Measurements from ENCODE around the gene TIGD1.

The TIGD1 gene

DNA sequence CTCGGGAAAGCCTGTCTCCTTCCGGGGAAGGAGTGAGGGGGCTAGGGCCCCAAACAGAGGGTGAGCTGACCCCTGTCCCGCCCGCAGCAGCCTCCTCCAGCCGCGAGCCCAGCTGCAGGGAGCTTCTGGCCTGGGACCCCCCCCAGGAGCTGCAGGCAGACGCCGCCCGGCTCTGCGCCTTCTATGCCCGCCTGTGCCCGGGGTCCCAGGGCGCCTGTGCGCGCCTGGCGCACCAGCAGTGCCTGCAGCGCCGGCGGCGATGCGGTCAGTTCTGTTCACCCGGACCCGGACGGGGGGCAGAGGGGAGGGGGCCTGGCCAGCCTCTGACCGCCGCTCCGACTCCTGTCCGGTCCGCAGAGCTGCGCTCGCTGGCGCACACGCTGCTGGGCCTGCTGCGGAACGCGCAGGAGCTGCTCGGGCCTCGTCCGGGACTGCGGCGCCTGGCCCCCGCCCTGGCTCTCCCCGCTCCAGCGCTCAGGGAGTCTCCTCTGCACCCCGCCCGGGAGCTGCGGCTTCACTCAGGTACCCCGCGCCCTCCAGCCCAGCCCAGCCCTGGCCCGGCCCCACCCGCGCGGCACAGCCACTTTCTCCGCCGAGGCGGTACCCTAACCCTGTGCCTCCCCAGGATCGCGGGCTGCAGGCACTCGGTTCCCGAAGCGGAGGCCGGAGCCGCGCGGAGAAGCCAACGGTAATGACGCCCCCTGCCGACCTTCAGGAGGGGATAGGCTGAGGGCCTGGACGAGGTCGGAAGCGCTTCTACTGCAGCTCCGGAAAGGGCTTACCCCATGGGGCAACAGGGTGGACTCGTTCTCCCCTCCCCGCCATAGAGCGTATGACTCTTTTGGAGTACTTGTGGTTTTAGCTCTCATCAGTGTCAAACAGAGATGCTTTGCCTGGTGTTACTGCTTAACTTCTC lies 26.4 kb downstream of the TIGD1 start:
- no peak for DNase-seq (ENCODE audit: low read depth in 3 of 3)

DNA sequence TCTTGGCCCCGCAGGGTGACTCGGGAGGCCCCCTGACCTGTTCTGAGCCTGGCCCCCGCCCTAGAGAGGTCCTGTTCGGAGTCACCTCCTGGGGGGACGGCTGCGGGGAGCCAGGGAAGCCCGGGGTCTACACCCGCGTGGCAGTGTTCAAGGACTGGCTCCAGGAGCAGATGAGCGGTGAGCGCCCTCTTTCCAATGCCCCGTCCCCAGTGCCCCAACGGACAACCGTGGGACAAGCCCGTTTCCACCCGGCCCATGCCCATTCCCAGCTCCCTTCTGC lies 27.0 kb downstream of the TIGD1 start:
- DNase-seq (ENCODE audit: low read depth in 3 of 3): no peak

DNA sequence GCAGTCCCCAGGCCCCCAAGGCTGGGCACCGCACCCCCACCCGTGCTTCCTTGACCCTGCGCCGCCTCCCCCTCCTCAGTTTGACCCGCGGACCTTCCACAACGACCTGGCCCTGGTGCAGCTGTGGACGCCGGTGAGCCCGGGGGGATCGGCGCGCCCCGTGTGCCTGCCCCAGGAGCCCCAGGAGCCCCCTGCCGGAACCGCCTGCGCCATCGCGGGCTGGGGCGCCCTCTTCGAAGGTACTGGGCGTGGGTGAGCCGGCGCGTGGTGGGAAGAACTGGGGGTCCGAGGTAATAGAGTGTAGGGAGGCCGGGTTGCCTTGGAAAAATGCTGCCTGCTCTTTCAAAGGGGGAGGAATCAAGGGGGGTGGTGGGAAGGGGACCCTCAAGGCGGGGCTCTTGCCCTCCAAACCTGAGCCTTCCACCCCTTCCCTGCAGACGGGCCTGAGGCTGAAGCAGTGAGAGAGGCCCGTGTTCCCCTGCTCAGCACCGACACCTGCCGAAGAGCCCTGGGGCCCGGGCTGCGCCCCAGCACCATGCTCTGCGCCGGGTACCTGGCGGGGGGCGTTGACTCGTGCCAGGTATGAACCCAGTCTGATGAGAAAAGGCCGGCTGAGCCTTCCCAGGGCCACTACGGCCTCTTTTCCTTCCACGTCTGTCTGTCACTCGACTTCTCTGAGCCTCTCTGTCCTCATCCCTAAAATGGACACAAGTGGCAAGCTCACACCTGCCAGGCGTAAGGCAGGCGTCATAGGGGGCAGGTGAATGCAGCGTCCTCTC lies 27.5 kb downstream of the TIGD1 start:
- DNase-seq (ENCODE audit: low read depth in 3 of 3): no peak

DNA sequence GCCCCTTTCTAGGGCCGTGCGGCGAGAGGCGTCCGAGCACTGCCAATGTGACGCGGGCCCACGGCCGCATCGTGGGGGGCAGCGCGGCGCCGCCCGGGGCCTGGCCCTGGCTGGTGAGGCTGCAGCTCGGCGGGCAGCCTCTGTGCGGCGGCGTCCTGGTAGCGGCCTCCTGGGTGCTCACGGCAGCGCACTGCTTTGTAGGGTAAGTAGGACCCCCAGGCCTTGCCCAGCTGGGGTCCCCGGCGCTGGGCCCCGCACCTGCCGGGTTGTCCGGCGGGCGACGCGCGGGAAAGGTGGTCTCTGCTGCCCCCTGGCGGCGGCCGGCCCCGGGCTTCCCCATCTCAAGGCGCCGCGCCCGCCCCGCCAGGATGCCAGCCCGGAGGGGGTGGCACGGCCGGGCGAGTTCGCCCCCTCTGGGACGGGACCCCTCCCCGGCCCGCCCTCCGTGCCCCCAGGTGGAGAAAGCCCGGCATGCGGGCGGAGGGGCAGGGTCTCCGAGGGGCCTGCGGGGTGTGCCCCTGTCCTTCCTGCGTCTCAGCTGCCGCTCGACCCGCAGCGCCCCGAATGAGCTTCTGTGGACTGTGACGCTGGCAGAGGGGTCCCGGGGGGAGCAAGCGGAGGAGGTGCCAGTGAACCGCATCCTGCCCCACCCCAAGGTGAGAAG lies 28.3 kb downstream of the TIGD1 start:
- DNase-seq (ENCODE audit: low read depth in 3 of 3): peak; percentile 41 to 72 (median 55)

DNA sequence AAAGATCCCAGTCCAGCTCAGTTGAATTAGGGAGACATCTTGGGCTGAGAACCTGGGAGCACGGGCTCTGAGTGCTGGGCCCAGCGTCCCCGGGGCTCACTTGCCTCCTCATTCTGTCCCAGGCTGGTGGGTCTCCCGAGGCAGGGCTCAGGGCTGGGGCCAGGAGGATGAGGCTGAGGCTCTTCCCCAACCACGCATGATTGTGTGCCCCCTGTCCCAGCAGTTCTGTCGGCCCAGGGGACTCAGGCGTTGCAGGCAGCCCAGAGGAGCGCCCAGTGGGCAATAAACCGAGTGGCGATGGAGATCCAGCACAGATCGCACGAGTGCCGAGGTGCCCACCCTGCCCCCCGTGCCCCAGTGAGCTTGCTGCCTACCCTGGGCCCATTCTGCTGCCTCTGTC lies 29.3 kb downstream of the TIGD1 start:
- no peak for DNase-seq (ENCODE audit: low read depth in 3 of 3)

DNA sequence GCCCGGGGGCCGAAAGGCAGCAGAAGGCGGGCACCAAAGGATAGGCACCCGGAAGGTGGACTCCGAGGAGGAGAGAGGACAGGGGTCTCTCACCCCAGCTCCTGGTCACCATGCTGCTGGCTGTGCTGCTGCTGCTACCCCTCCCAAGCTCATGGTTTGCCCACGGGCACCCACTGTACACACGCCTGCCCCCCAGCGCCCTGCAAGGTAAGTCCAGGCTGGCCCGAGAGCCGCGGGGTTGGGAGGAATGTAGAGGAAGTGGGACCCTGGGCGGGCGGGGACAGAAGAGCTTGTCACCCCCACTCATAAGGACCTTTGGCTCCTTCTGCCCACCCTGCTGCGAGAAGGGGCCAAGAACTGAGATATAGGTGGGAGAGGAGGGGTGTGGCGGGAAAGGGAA lies 29.9 kb downstream of the TIGD1 start:
- DNase-seq (ENCODE audit: low read depth in 3 of 3): no peak

DNA sequence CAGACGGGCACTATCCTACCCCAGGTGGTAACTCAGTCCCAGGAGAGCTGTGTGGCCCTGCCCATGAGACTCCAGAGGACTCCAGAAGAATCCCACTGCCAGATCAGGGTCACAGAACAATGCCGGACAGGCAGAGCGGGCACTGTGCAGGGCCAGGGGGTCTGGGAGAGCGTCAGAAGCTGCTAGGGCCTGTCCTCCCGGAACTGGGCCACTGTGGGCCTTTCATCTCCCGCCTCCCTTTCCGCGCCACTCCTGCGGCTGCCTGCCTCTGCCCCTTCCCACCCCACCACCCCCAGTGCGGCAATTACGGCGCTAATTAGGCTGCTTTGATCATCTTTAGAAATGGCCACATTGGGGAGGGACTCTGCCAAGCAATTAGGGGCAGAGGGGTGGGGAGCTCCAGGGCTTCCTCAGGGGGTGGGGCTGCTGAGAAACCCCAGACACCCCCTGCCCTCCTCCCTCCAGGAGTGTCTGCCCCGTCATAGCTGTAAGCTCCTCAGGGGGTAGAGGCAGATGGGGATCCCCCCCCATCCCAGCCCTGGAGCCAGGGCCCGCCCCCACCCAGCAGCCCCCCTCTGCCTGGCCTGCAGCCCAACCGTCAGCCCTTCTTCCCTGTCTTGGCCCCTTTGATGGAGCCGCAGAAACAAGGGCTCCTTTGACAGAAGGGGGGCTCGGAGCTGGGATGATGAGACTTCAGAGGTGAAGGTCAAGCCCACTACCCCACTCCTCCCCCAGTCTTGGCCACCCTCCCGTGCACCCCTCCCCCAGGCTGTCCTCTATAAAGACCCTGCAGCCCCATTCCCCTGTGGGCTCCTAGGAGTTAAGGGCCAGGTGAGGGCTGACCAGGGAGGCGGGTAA lies 30.5 kb downstream of the TIGD1 start, which contains the start of gene PRSS56:
Gene PRSS56, plus strand, starts transcription at position 808 of the 858 bp plus-strand sequence. CDS start 211 bp downstream, outside the sequence.
- DNase-seq (ENCODE audit: low read depth in 3 of 3): no peak

DNA sequence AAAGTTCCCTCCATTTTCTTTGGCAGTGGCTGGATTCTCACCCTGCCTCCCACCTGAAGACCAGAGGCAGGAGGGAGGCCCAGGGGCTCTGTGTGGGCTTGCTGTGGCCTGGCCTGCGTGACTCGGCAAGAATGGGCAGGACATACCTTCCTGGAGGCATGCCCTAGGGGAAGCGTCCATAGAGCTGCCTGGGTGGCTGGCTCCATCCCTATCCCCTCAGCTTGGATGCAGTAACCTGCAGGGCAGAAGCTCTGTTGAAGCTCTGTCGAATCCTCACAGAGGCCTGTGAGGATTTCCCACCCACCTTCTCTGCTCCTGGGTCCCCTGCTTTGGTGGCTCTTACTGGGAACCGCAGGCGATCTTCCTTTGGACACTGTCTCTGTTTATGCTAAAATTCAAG lies 31.5 kb downstream of the TIGD1 start:
- no peak for DNase-seq (ENCODE audit: low read depth in 3 of 3)

DNA sequence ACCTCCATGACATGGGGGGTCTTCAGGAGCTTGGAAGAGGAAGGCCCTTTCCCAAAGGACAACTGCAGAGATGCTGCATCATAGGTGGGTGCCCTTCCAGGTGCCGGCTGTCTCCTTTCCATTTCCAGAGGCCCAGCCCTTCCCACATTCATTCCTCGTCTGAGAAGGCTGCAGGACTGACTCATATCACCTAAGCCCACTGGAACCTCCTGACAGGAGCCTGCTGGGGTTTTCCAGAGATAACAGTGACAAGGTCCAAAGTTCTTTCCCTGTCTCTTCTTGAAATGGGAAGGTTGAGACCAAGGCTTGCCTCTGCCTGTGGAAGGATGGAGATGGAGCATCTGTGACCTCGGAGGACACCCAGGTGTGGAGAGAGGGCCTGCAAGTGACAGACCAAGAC lies 33.8 kb downstream of the TIGD1 start:
- no peak for DNase-seq (ENCODE audit: low read depth in 3 of 3)

DNA sequence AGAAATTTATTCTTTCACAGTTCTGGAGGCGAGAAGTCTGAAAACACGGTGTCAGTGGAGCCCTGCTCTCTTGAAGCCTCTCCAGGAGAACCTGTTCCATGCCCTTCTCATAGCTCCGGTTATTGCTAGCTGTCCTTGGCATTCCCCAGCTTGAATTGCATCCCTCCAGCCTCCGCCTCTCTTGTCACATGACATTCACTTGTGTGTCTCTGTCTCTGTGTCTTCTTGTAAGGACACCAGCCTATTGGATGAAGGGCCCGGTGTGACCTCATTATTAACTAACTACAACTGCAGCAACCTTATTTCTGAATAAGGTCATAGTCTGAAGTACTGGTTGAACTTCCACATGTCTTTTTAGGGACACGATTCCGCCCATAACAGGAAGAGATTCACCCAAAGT lies 34.7 kb downstream of the TIGD1 start:
- DNase-seq (ENCODE audit: low read depth in 3 of 3): no peak

DNA sequence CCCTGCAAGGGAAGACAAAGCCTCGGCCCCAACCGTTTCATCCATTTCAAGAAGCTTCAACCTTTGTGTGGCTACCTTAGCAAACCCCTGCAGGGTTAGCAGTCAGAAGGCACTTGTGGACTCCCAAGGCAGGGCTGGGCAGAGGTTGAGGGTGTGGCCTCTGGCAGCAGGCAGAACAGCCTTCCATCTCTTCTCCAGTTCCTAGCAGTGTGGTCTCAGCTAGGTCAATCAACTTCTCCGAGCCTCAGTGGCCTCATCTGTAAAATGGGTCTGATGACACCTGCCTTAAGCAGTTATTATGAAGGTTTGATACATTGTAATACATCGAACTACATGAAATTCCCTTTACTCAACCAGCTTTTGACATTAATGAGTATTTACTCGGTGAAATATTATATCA lies 37.0 kb downstream of the TIGD1 start:
- DNase-seq (ENCODE audit: low read depth in 3 of 3): no peak

DNA sequence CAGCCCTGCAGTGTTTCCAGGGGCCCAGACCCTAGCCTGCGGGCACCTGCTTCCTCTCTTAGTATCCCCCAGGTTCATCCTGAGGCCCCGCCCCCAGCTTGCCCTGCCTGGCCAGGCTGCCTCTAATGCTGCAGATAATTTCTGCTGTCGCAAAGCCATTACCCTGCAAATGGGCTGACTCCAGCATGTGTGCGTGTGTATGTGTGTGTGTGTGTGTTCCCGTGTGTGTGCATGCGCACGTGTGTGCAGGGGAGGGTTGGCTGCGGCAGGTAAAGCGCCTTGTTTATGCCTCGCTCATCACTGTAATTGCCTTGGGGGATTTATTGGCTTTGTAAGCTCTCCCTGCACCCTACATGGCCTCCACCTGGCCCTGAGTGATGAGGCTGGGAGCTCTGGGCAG lies 37.8 kb downstream of the TIGD1 start:
- DNase-seq (ENCODE audit: low read depth in 3 of 3): no peak

DNA sequence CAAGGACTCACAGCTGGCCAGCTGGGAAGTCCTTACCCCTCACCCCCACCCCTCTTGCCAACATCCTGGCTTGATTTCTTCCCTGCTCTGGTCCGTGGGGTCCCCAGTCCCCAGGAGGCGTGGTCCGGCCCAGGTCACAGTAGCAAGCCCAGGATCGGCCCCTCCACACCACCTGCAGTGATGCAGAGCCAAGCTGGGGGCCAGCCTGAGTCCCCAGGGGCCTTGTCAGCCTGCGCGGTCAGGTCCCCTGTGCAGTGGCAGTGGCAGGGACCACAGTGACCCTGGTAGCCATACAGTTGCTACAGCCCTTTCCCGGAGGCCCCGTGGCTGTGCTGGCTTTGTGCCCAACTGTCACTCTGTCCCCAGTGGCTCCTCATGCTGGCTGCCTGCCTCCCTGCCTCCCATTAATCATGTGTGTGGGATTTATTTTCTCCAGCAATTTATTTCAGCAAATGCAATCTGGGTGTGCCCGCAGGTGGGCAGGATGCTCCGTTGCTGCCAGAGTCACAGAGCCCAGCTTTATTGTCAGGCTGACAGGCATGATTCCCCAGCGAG lies 38.9 kb downstream of the TIGD1 start:
- no peak for DNase-seq (ENCODE audit: low read depth in 3 of 3)

DNA sequence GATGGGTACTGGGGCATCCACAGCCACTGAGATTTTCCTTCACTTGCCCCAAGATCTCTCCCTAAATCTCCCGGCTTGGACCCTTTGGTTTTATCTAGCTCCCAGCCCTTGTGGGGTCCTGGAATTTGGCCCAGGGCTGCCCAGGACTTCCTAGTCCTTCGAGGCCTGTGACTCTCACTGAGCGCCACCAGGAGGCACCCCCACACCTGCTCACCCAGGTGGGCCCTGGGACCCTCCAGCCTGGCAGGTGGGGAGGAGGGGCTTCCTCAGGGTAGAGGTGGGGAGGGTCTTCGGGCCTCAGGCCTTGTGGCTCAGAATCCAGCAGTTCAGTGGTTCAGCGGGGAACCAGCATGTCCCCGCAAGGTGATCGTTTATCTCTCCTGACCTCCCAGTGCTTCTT lies 42.1 kb downstream of the TIGD1 start:
- no peak for DNase-seq (ENCODE audit: low read depth in 3 of 3)

DNA sequence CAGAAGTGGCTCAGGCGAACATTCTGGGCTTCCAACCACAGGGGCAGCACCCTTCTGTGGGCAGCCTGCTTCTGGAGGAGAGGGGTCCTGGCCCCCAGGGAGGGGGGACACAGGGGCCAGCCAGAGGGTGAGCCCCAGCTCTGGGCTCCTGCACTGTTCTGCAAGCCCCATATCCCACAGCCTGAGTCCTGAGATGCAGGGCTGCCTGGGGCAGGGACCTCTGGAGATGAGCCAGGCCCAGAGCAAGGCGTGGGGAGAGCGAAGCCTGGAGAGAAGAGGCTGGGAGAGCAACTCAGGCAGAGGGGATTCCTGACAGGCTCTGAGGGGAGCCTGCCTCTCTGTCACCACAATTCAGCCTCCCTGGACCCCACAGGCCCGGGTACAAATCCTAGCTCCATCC lies 43.6 kb downstream of the TIGD1 start:
- DNase-seq (ENCODE audit: low read depth in 3 of 3): no peak

DNA sequence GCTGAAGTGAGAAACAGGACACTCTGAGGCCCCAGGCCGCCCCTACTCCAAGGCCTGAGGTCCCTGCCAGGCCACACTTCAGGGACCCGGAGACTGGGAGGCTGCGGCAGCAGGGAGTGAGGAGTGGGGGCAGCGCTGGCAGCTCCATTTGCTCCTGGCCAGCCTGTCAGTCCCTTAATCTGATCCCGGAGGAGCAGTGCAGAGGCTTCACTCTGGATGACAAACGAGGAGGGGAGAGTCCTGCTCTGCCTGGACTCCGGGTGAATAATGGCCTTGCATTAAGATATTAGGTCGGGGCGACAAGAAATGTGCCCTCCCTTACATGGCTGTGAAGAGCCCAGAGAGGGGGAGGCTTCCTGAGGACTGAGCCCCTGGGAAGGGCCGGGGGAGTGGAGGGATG lies 44.5 kb downstream of the TIGD1 start:
- no peak for DNase-seq (ENCODE audit: low read depth in 3 of 3)

DNA sequence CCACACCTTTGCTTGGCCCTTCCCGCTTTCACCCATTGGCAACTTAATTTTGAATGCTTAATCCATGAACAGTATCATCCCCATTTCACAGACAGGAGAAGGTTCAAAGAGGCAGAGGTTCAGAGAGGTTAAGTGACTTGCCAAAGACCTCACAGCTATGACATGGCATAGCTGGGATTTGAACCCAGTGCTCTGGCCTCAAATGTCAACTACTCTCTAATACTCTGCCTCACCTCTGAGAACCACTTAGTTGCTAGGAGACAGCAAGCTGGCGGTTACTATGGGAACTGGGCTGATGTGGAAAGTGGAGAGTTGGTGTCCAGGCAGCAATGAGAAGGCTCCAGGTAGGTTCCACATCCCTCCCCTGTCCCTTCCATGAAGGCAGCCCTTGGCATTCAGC lies 45.9 kb downstream of the TIGD1 start:
- DNase-seq (ENCODE audit: low read depth in 3 of 3): no peak

DNA sequence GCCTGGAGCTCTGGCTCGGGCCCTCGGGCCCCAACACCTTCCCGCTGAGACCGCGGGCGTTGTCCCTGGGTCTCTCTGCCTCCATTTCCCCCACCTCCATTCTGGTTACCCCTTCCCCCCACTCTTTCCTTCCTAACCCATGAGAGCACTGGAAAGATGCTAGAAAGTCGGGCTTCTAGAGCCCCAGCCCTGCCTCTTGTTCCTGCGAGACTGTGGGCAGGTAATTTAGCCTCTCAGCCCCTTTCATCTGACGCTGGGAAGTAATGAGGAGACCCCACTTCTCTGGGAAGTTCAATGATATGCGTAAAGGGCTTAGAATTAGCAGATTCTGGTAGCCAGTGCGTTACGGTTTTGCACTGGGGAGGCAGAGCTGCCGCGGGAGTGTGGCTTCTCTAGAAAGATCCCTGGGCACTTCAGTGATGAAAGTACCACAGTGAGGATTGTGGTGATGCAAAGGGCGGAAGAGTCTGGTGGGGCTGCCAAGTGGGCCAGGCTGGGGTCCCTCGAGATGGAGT lies 46.5 kb downstream of the TIGD1 start:
- no peak for DNase-seq (ENCODE audit: low read depth in 3 of 3)

DNA sequence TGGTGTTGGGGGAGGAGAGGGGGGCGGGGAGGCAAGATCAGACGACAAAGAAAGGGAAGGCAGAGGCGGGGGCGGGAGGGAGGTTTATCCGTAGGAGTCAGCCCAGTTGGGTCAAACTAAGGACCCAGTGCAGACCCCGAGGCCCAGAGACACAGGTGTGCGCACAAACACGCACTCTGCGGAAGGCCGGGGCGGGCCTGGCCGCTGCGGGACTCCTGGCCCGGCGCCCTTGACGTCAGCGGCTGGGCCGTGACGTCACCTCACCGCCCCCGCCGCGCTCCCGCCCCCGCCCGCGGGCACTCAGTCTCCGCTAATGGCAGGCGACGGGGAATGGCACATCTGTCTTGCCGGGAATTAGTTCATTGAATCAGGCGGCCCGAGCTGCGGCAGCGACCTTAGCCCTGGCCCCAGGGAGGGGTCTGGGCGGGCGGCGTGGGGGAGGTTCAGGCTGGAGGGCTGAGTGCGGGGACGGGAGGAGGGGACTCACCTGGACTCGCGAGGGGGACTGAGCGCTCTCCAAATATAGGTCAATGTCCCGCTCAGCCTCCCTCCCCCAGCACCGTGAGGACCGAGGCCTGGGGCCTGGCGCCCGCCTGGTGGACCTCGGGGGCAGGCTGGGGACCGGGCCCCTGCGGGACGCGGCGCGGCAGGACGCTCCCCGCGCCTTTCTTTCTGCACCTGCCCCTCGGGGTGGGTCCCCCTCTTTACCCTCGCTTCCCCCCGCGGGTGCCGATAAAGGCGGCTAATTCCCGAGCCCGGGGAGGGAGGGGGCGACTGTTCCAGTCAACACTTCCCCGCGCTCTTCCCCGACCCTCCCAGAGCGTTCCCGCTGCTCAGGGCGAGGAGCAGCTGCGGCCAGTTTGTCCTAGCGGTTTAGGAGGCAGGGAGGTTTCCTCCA lies 47.2 kb downstream of the TIGD1 start:
- peak; percentile 12 to 47 (median 32) for DNase-seq (ENCODE audit: low read depth in 3 of 3)

DNA sequence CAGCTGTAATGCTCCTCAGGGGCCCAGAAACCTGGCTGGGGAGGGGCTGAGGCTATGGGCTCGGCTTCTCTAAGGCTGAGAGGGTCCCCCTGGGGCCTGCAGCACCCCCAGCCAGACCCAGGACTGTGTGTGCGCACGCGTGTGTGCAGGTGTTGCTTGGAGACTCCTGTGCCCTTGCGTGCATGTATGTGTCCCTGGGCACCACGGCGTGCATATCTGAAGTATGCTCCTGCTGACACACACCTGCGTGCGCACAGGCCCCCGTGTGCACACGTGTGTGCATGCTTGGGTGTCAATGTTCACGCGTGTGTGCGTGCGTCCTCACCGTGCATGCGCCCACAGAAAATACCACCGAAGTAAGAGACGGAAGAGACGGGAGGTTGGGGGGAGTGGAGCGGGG lies 47.8 kb downstream of the TIGD1 start:
- no peak for DNase-seq (ENCODE audit: low read depth in 3 of 3)

Measured in stimulated activated CD4-positive, alpha-beta T cell treated with anti-CD3 and anti-CD28 coated beads, TNF-alpha, amount 100 ng/mL, for 4 hours (primary cell).